ENCODE measurements around the gene PREB. TPM values are rescaled to one million over a fixed set of nuclear protein-coding genes. Genes with fewer than 3 reads are reported as not detected.

Gene PREB
- total RNA-seq, 1 donor from 2014 or later: 35.5 TPM

- Mint-ChIP-seq H3K4me1 (ENCODE audit: low read depth, unreplicated experiment) (peaks cover 7% of the 10 kb centered on the region), H3K27ac (ENCODE audit: unreplicated experiment) (peak overlapping the region; percentile 6)
These were observed 38.4 kb downstream of the PREB start for GRCh38 chr2:27095745-27096651.

GRCh38 chr2:27095427-27095744 lies 39.0 kb downstream of the PREB start:
- no peak for TF ChIP-seq CTCF (IDR thresholded peaks at IDR 0.05; ENCODE audit: partially characterized antibody, unreplicated experiment)
- Mint-ChIP-seq H3K36me3 (ENCODE audit: unreplicated experiment) (no peaks in the 10 kb centered on the region), H3K27me3 (ENCODE audit: unreplicated experiment) (peaks cover 6% of the 10 kb centered on the region), H3K4me1 (ENCODE audit: low read depth, unreplicated experiment) (peaks cover 7% of the 10 kb centered on the region), H3K9me3 (ENCODE audit: unreplicated experiment) (peaks cover 6% of the 10 kb centered on the region), H3K4me3 (ENCODE audit: unreplicated experiment) (no peak overlapping the region), H3K27ac (ENCODE audit: unreplicated experiment) (no peak overlapping the region)
- DNase-seq: no peak

More at GRCh38 chr2:27095745-27096651, 38.4 kb downstream of the PREB start:
- peaks cover 6% of the 10 kb centered on the region for H3K27me3 Mint-ChIP-seq (ENCODE audit: unreplicated experiment)
- no peaks in the 10 kb centered on the region for H3K36me3 Mint-ChIP-seq (ENCODE audit: unreplicated experiment)
- H3K4me3 Mint-ChIP-seq (ENCODE audit: unreplicated experiment): peak overlapping the region; percentile 75
- DNase-seq: peak; percentile 66
- peaks cover 7% of the 10 kb centered on the region for H3K9me3 Mint-ChIP-seq (ENCODE audit: unreplicated experiment)
- no peak for TF ChIP-seq CTCF (IDR thresholded peaks at IDR 0.05; ENCODE audit: partially characterized antibody, unreplicated experiment)

GRCh38 chr2:27094353-27094984 lies 40.0 kb downstream of the PREB start:
- no peak for TF ChIP-seq CTCF (IDR thresholded peaks at IDR 0.05; ENCODE audit: partially characterized antibody, unreplicated experiment)
- DNase-seq: no peak
- no peaks in the 10 kb centered on the region for H3K36me3 Mint-ChIP-seq (ENCODE audit: unreplicated experiment)
- H3K27ac Mint-ChIP-seq (ENCODE audit: unreplicated experiment): no peak overlapping the region
- peaks cover 3% of the 10 kb centered on the region for H3K9me3 Mint-ChIP-seq (ENCODE audit: unreplicated experiment)
- no peak overlapping the region for H3K4me3 Mint-ChIP-seq (ENCODE audit: unreplicated experiment)
- peaks cover 7% of the 10 kb centered on the region for H3K4me1 Mint-ChIP-seq (ENCODE audit: low read depth, unreplicated experiment)
- peaks cover 6% of the 10 kb centered on the region for H3K27me3 Mint-ChIP-seq (ENCODE audit: unreplicated experiment)

GRCh38 chr2:27093430-27094352 lies 40.7 kb downstream of the PREB start:
- Mint-ChIP-seq H3K36me3 (ENCODE audit: unreplicated experiment) (no peaks in the 10 kb centered on the region), H3K9me3 (ENCODE audit: unreplicated experiment) (peaks cover 2% of the 10 kb centered on the region), H3K4me3 (ENCODE audit: unreplicated experiment) (no peak overlapping the region), H3K27ac (ENCODE audit: unreplicated experiment) (no peak overlapping the region), H3K4me1 (ENCODE audit: low read depth, unreplicated experiment) (peaks cover 4% of the 10 kb centered on the region), H3K27me3 (ENCODE audit: unreplicated experiment) (peaks cover 3% of the 10 kb centered on the region)
- no peak for TF ChIP-seq CTCF (IDR thresholded peaks at IDR 0.05; ENCODE audit: partially characterized antibody, unreplicated experiment)
- DNase-seq: no peak
